ENCODE results near the gene OR5AU1.

Gene OR5AU1

DNA sequence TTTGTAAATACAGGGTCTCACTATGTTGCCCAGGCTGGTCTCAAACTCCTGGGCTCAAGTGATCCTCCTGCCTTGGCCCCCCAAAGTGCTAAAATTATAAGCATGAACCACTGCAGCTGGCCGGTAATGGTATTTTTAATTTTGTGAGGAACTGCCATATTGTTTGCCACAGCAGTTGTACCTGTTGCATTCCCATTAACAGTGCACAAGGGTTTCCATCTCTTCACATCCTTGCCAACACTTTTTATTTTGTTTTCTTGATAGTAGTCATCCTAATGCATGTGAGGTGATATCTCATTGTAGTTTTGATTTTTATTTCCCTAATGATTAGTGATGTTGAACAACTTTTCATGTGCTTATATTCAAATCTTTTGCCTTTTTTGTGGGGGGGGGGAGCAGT lies 13.5 kb downstream of the OR5AU1 start:
- WGBS, 2 experiments, result 85 to 92% methylated on average over 1 of the region's 1 CpG
- Histone ChIP-seq H3K4me3 (ENCODE audit: insufficient read depth, low read depth, low read length) (no peak overlapping the region), H3K9me3 (ENCODE audit: control insufficient read depth, low read length) (no peaks in the 10 kb centered on the region), H3K27ac (ENCODE audit: insufficient read depth, low read depth, low read length, poor library complexity, severe bottlenecking) (no peak overlapping the region), H3K27me3 (ENCODE audit: control insufficient read depth, insufficient read depth, low read length, poor library complexity, severe bottlenecking) (no peaks in the 10 kb centered on the region), H3K36me3 (ENCODE audit: control insufficient read depth, insufficient read depth, low read length) (no peaks in the 10 kb centered on the region), H3K4me1 (ENCODE audit: control insufficient read depth, insufficient read depth, low read length) (no peaks in the 10 kb centered on the region)

DNA sequence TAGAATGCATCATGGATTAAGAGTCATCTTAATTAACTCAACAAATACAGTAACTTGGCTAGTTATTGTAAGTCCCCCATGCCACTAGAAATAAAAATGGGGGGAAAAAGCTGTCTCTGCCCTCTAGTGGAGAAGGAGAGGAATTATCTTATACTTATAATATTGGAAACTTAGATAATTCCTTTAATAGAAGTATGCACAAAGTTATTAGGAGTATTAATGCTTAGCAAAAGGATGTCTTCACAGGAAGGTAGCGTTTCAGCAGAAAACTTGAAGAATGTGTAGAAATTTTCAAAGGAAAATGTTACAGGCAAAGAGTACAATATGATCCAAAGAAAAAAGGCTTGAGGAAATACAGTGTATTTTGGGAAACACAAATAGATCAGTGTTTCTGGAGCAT lies 19.8 kb downstream of the OR5AU1 start:
- Histone ChIP-seq H3K36me3 (ENCODE audit: control insufficient read depth, insufficient read depth, low read length) (no peaks in the 10 kb centered on the region), H3K4me1 (ENCODE audit: control insufficient read depth, insufficient read depth, low read length) (no peaks in the 10 kb centered on the region), H3K27me3 (ENCODE audit: control insufficient read depth, insufficient read depth, low read length, poor library complexity, severe bottlenecking) (no peaks in the 10 kb centered on the region), H3K9me3 (ENCODE audit: control insufficient read depth, low read length) (no peaks in the 10 kb centered on the region), H3K27ac (ENCODE audit: insufficient read depth, low read depth, low read length, poor library complexity, severe bottlenecking) (no peak overlapping the region), H3K4me3 (ENCODE audit: insufficient read depth, low read depth, low read length) (no peak overlapping the region)
- 28 to 31% methylated on average over 1 of the region's 1 CpG for WGBS, 2 experiments

DNA sequence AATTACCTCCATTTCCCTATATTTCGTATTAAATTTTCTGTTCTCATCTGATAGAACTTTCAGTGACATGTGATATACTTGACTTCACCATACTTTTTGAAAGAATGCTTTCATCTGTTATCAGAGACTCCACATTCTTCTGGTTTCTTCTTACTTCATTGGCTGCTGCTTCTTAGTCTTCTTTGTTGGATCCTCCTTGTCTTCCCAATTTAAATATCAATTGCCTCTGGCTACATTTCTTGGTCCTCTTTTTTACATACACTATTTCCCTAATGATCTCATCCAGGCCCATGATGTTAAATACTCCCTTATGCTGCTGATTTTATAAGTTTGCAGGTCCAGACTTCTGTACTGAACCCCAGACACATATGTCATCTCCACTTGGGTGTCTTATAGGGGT lies 22.0 kb downstream of the OR5AU1 start:
- Histone ChIP-seq H3K27me3 (ENCODE audit: control insufficient read depth, insufficient read depth, low read length, poor library complexity, severe bottlenecking) (no peaks in the 10 kb centered on the region), H3K36me3 (ENCODE audit: control insufficient read depth, insufficient read depth, low read length) (no peaks in the 10 kb centered on the region), H3K4me3 (ENCODE audit: insufficient read depth, low read depth, low read length) (no peak overlapping the region), H3K4me1 (ENCODE audit: control insufficient read depth, insufficient read depth, low read length) (no peaks in the 10 kb centered on the region), H3K27ac (ENCODE audit: insufficient read depth, low read depth, low read length, poor library complexity, severe bottlenecking) (no peak overlapping the region), H3K9me3 (ENCODE audit: control insufficient read depth, low read length) (no peaks in the 10 kb centered on the region)
- WGBS, 2 experiments, result 90 to 96% methylated on average over 1 of the region's 1 CpG

DNA sequence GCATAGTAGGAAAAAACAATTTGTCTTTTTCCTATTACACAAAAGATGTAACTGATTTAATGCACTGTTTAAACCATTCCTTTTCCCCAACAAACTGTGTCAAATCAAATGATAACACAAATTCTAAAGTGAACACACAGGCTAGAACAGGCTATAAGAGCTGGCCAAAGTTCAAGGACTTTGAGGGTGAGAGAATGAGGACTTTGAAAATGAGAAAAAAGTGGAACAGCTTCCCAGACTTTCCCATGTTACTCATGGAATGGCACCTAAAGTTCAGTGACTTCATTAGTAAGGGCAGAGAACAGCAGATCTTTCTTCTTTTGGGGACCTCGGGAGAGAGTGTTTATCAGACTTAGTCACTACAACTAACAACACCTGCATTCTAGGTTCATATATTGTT lies 32.4 kb downstream of the OR5AU1 start:
- no peaks in the 10 kb centered on the region for H3K27me3 ChIP-seq (ENCODE audit: control insufficient read depth, insufficient read depth, low read length, poor library complexity, severe bottlenecking)
- H3K4me1 ChIP-seq (ENCODE audit: control insufficient read depth, insufficient read depth, low read length), result no peaks in the 10 kb centered on the region
- no peak overlapping the region for H3K4me3 ChIP-seq (ENCODE audit: insufficient read depth, low read depth, low read length)
- H3K36me3 ChIP-seq (ENCODE audit: control insufficient read depth, insufficient read depth, low read length), result no peaks in the 10 kb centered on the region
- H3K9me3 ChIP-seq (ENCODE audit: control insufficient read depth, low read length), result no peaks in the 10 kb centered on the region
- WGBS, 2 experiments, result 94 to 100% methylated on average over 1 of the region's 1 CpG
- H3K27ac ChIP-seq (ENCODE audit: insufficient read depth, low read depth, low read length, poor library complexity, severe bottlenecking), result no peak overlapping the region

DNA sequence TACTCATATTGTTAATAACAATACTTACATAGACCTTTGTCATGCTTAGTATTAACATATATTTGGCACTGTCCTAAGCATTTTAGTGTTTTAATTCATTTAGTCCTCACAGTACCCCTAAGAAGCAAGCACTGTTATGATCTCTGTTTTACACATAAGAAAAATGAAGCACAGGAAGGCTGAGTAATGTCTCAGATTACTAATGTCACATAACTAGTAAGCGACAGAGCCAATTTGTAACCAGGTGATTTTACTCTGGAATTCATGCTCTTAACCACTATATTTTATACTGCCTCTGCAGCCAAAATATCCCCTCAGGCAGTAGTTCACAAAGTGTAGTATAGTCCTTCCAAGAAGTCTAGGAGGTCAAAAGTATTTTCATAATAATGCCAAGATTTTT lies 34.7 kb downstream of the OR5AU1 start:
- Histone ChIP-seq H3K9me3 (ENCODE audit: control insufficient read depth, low read length) (no peaks in the 10 kb centered on the region), H3K27ac (ENCODE audit: insufficient read depth, low read depth, low read length, poor library complexity, severe bottlenecking) (no peak overlapping the region), H3K4me3 (ENCODE audit: insufficient read depth, low read depth, low read length) (no peak overlapping the region), H3K4me1 (ENCODE audit: control insufficient read depth, insufficient read depth, low read length) (no peaks in the 10 kb centered on the region), H3K27me3 (ENCODE audit: control insufficient read depth, insufficient read depth, low read length, poor library complexity, severe bottlenecking) (no peaks in the 10 kb centered on the region), H3K36me3 (ENCODE audit: control insufficient read depth, insufficient read depth, low read length) (no peaks in the 10 kb centered on the region)
- 94% methylated on average over 1 of the region's 1 CpG for WGBS, 2 experiments

DNA sequence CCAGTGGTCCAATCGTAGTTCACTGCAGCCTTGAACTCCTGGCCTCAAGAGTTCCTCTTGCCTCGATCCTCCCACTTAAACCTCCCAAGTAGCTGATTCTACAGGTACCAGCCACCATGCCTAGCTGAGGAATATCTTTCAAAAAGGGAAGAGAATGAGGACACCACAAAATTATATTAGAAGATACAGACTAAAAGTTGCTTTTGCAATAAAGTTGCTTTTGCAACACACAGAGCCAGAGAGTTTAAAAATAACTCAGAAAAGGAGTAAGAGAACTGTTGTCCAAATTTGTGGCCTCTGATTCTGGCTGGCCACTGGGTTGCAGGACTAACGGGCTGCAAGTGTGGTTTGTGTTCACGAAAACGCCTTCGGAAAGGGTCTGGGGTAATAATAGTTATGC lies 35.2 kb downstream of the OR5AU1 start:
- Histone ChIP-seq H3K4me3 (ENCODE audit: insufficient read depth, low read depth, low read length) (no peak overlapping the region), H3K4me1 (ENCODE audit: control insufficient read depth, insufficient read depth, low read length) (no peaks in the 10 kb centered on the region), H3K27me3 (ENCODE audit: control insufficient read depth, insufficient read depth, low read length, poor library complexity, severe bottlenecking) (no peaks in the 10 kb centered on the region), H3K36me3 (ENCODE audit: control insufficient read depth, insufficient read depth, low read length) (no peaks in the 10 kb centered on the region), H3K9me3 (ENCODE audit: control insufficient read depth, low read length) (no peaks in the 10 kb centered on the region), H3K27ac (ENCODE audit: insufficient read depth, low read depth, low read length, poor library complexity, severe bottlenecking) (no peak overlapping the region)
- 82 to 88% methylated on average over 4 of the region's 6 CpGs for WGBS, 2 experiments

DNA sequence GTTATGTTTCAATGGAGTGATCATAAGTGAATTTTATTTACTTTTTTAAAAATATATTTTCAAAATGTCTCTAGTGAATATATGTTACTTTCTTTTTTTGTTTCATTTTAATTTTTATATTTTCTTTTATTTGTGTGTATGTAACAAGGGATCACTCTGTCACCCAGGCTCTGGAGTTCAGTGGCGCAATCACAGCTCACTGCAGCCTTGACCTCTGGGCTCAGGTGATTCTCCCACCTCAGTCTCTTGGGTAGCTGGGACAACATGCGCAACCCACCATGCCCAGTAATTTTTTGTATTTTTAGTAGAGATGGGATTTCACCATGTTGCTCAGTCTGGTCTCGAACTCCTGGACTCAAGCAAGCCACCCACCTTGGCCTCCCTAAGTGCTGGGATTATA lies 36.9 kb downstream of the OR5AU1 start:
- Histone ChIP-seq H3K4me3 (ENCODE audit: insufficient read depth, low read depth, low read length) (no peak overlapping the region), H3K9me3 (ENCODE audit: control insufficient read depth, low read length) (no peaks in the 10 kb centered on the region), H3K27ac (ENCODE audit: insufficient read depth, low read depth, low read length, poor library complexity, severe bottlenecking) (no peak overlapping the region), H3K36me3 (ENCODE audit: control insufficient read depth, insufficient read depth, low read length) (no peaks in the 10 kb centered on the region), H3K4me1 (ENCODE audit: control insufficient read depth, insufficient read depth, low read length) (no peaks in the 10 kb centered on the region), H3K27me3 (ENCODE audit: control insufficient read depth, insufficient read depth, low read length, poor library complexity, severe bottlenecking) (no peaks in the 10 kb centered on the region)
- WGBS, 2 experiments, result 96 to 98% methylated on average over 3 of the region's 3 CpGs

DNA sequence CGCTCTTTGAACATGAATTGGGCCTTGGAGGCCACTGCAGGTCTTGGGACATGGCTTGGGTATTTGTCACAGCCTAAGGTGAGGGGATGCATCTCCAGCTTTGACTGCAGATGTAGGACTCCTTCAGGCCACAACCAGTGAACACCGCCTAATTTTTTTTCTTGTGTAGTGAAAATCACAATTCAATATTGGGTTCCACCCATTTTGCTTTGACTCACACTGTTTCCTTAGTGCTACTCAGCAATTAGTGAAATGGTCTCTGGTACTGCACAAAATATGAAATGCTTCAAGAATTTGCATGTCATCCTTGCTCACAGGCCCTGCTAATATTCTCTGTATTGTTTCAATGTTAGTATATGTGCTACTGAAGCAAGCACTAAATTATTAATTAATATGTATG lies 42.5 kb downstream of the OR5AU1 start:
- no peaks in the 10 kb centered on the region for H3K36me3 ChIP-seq (ENCODE audit: control insufficient read depth, insufficient read depth, low read length)
- H3K9me3 ChIP-seq (ENCODE audit: control insufficient read depth, low read length), result no peaks in the 10 kb centered on the region
- H3K4me3 ChIP-seq (ENCODE audit: insufficient read depth, low read depth, low read length), result no peak overlapping the region
- WGBS, 2 experiments, result 90 to 96% methylated on average over 2 of the region's 2 CpGs
- H3K4me1 ChIP-seq (ENCODE audit: control insufficient read depth, insufficient read depth, low read length), result no peaks in the 10 kb centered on the region
- H3K27ac ChIP-seq (ENCODE audit: insufficient read depth, low read depth, low read length, poor library complexity, severe bottlenecking), result no peak overlapping the region
- no peaks in the 10 kb centered on the region for H3K27me3 ChIP-seq (ENCODE audit: control insufficient read depth, insufficient read depth, low read length, poor library complexity, severe bottlenecking)

DNA sequence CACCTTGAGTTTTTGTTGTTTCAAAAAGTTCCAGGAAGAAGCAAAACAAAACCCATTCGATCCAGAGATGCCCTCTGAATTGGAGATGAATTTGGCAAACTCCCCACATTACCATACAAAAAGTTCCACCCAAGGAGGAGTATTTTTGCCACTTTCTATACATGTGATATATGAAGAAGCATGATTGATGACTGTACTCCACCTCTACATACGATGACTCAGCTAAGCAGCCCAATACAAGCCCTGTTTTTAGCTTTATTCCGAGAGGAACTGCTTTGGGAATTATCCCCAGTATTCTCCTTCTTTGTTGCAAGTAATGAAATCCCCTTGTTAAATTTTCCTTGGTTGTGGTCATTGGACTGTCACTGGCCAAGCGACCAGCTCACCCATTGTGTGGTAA lies 43.6 kb downstream of the OR5AU1 start:
- Histone ChIP-seq H3K36me3 (ENCODE audit: control insufficient read depth, insufficient read depth, low read length) (no peaks in the 10 kb centered on the region), H3K27me3 (ENCODE audit: control insufficient read depth, insufficient read depth, low read length, poor library complexity, severe bottlenecking) (no peaks in the 10 kb centered on the region), H3K9me3 (ENCODE audit: control insufficient read depth, low read length) (no peaks in the 10 kb centered on the region), H3K4me1 (ENCODE audit: control insufficient read depth, insufficient read depth, low read length) (no peaks in the 10 kb centered on the region), H3K4me3 (ENCODE audit: insufficient read depth, low read depth, low read length) (no peak overlapping the region), H3K27ac (ENCODE audit: insufficient read depth, low read depth, low read length, poor library complexity, severe bottlenecking) (no peak overlapping the region)
- WGBS, 2 experiments, result 92 to 98% methylated on average over 3 to 4 of the region's 4 CpGs

DNA sequence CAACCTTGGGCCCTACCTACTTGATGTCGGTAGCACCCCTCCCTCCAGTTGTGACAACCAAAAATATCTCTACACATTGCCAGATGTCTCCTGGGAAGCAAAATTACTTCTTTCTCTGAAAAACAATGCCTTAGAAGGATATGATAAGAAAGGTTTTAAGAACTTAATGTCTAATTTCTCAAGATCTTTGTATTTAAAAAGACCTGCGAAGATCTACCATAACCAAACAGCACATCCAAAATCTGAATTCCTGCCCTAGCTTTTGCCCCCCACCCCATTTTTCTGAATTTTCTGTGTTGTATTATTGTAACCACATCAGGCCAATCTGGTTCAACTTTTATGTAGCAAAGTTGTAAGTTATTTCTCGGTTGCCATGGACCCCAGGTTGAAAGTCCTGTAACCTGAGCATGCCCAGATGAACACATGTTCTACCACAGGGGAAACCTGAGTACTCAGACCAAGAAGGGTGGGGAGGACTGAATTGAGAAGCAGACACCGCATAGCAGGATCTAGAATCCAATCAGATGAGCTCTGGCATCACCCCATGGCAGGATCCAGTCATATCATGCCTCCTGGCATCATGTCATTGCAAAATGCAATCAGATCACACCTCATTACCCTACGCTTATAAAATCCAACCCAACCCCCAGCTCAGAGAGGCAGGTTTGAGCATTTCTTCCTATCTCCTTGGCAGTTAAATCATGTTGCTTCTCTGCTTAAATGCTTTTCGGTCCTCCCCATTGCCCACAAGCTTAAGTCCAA lies 46.3 kb downstream of the OR5AU1 start:
- Histone ChIP-seq H3K36me3 (ENCODE audit: control insufficient read depth, insufficient read depth, low read length) (no peaks in the 10 kb centered on the region), H3K4me1 (ENCODE audit: control insufficient read depth, insufficient read depth, low read length) (peaks cover 15% of the 10 kb centered on the region), H3K27ac (ENCODE audit: insufficient read depth, low read depth, low read length, poor library complexity, severe bottlenecking) (no peak overlapping the region), H3K9me3 (ENCODE audit: control insufficient read depth, low read length) (no peaks in the 10 kb centered on the region), H3K27me3 (ENCODE audit: control insufficient read depth, insufficient read depth, low read length, poor library complexity, severe bottlenecking) (no peaks in the 10 kb centered on the region), H3K4me3 (ENCODE audit: insufficient read depth, low read depth, low read length) (no peak overlapping the region)
- 88 to 94% methylated on average over 4 to 6 of the region's 6 CpGs for WGBS, 2 experiments

DNA sequence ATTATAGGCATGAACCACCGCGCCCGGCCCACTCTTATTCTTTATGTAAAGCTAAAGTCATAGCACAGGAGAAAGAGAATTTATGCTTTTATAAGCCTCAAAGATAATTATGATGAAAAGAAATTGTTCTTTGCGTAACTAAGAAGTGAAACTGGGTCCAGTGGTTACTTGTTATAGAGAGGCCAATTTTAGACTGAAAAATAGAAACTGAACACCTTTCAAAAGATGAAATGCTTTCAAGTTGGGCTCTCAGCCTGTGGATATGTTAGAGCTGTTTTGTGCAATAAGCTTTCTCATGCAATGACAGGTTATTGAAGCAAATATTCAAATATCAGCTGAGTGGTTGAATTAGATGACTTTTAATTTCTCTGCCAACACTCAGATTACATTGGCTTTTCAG lies 47.1 kb downstream of the OR5AU1 start:
- Histone ChIP-seq H3K4me3 (ENCODE audit: insufficient read depth, low read depth, low read length) (no peak overlapping the region), H3K27me3 (ENCODE audit: control insufficient read depth, insufficient read depth, low read length, poor library complexity, severe bottlenecking) (no peaks in the 10 kb centered on the region), H3K27ac (ENCODE audit: insufficient read depth, low read depth, low read length, poor library complexity, severe bottlenecking) (no peak overlapping the region), H3K4me1 (ENCODE audit: control insufficient read depth, insufficient read depth, low read length) (peaks cover 16% of the 10 kb centered on the region), H3K9me3 (ENCODE audit: control insufficient read depth, low read length) (no peaks in the 10 kb centered on the region), H3K36me3 (ENCODE audit: control insufficient read depth, insufficient read depth, low read length) (no peaks in the 10 kb centered on the region)
- 92 to 95% methylated on average over 4 of the region's 4 CpGs for WGBS, 2 experiments

All from ectodermal cell (in vitro differentiated cells).